GM18858 (cell line): ENCODE results near the gene MMEL1.

Experiments
- ATAC-seq: cut with Tn5 transposase; IDR thresholded peaks from one replicate; pipeline ENCODE4 v1.9.1; 2021; ENCODE audit not compliant: unreplicated experiment

Gene MMEL1

GRCh38 chr1:2642560-2643413 lies 10.0 kb upstream of the MMEL1 start:
- ATAC-seq = peak; percentile 57

DNA sequence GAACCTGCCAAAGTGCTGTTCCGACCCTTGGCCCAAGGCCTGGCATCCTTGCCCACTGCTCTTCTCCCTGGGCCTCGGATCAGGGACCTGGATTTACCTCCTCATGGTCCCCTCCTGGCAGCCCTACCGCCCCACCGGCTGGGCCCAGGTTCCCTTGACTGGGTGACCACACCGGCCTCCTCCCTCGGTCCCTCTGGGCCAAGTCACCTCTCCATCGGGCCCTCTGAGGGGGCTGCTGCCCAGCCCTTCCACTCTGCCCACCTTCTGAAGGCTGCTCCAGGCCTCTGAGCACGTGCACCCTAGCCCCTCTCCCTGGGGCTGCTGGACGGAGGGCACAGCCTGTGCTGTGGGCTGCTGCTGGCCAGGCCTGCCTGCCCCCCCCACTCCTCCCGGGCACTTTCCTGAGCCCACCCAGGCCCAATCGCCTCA lies 9.3 kb upstream of the MMEL1 start:
- no peak for ATAC-seq

DNA sequence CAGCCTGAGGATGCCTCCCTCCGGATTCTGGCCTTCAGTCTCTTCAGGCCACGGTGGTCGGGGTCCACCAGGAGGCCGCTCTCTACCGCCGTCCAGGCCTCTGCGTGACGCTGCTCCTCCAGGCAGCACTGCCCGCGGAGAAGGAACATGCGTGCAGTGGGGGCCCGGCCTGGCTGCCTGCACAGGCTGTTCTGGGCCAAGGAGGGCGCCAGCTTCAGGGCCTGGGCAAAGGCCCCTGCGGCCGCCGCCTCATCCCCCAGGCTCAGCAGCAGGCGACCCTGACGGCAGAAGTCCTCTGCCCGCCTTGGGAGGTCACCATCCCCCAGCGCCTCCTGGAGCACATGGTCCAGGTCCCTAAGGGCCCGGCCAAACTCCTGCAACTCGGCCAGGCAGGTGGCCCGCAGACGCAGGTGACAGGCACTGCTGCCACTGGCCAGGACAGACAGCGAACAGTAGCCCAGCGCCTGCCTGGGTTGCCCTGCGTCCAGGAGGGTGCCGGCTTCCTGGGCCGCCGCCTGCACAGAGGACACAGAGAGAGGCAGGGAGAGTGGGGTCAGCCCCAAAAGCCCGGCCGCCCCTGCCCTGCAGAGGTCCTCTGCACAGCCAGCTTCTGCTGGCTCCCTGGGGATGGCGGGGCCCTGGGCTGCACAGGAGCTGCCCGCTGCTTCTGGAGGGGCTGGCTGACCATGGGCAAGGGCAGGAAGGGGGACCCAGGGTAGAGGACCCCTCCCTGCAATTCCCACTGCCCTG lies 8.7 kb upstream of the MMEL1 start:
- no peak for ATAC-seq

GRCh38 chr1:2640626-2641025 lies 7.8 kb upstream of the MMEL1 start:
- ATAC-seq = no peak

DNA sequence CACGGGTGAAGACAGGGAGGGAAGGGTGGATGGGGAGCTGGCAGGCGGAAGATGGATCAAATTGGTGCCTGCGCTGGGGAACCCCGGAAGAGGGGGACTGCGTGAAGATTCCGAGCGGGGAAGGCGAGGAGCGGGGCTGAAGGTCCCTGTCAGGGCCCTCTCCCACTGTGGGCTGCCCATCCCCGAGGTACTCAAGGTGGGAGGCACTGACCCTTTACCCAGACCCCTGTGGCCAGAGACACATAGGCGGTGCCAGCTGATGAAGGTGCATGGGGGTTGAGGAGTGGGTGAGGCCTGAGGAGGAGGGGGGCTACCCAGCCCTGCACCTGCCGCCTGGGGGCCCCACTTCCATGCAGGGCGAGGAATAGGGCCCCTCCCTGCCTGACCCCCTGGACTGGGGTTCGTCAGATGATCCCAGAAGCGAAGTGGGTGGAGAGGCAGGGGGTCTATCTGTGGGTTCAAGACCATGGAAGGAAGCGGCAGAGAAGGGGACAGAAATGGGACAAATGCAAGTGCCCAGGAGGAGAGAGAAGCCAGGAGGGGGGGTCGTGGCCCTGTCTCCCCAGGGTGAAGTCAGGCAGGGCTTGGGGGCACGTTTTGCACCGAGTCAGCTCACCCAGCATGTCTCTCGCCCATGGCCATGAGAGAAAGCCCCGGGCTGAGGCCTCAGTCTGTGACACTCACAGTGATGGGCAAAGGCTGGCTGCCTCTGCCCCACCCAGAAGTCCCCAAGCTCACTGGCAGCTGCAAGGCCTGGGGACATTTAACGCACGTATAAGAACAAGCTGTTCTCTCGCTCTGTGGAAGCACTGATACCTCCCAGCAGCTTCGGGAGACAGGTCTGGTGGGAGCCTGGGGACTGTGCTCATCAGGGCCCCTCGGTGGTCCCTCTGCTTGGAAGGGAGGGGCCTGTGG lies 7.0 kb upstream of the MMEL1 start:
- no peak for ATAC-seq

GRCh38 chr1:2639203-2639602 lies 6.4 kb upstream of the MMEL1 start:
- ATAC-seq = no peak

- no peak for ATAC-seq
Measured at GRCh38 chr1:2638466-2639115, 5.8 kb upstream of the MMEL1 start.

- no peak for ATAC-seq
Measured at GRCh38 chr1:2637442-2638145, 4.8 kb upstream of the MMEL1 start.

GRCh38 chr1:2636733-2637132 lies 3.9 kb upstream of the MMEL1 start:
- no peak for ATAC-seq

DNA sequence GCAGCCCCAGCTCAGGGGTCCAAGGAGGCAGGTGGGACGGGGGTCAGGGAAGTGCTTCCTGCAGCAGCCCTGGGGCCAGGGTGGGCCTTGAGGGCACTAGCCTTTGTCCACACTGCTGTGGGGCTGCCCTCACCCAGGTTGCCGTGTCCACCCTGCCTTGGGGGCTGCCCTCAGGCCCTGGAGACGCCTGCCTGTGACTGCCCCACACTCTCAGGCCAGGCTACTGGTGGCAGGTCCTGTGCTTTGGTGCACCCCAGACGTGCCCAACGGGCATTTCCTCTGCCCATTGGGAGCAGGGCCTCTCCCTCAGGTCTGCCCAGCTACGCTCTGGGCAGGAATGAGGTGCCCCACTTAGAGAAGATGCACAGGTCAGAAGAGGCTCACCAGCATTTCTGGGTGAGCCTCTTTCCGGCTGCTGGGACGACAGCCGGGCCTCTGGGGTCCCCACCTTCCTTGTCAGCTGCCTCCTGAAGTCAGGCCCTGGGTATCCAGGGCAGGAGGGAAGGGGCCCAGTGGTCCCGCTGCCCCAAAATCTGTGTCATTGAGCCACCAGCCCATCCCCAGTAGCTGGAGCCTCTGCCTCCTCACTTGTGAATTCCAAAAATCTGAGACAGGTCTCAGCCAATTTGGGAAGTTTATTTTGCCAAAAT lies 2.7 kb upstream of the MMEL1 start:
- ATAC-seq = no peak

GRCh38 chr1:2633936-2634491 lies 1.2 kb upstream of the MMEL1 start:
- no peak for ATAC-seq

DNA sequence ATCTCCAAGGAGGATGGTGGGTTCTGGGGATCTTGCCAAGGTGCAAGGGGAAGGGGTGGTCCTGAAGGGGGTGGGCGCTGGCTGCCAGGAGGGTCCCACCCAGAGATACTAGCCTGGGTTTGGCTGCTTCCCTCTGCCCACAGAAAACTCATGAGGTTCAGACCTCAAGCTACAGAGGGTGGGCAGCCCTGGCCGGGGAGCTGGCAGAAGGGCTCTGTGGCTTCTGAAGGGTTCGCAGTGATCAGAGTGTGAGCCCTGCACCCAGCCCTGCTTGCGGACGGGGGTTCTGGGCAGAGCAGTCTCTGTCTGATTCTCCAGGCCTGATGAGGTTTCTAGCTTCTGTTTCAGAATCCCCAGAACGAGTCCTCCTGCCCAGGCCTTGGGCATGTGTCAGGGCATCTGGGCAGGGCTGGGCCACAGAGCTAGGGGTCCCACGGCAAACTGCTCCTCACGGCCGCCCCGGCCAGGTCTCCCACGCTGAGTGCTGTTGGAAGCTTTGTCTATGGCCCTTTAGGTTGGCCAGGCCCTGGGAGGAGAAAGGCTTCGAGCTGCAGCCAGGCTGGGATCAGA lies 635 bp upstream of the MMEL1 start:
- no peak for ATAC-seq

DNA sequence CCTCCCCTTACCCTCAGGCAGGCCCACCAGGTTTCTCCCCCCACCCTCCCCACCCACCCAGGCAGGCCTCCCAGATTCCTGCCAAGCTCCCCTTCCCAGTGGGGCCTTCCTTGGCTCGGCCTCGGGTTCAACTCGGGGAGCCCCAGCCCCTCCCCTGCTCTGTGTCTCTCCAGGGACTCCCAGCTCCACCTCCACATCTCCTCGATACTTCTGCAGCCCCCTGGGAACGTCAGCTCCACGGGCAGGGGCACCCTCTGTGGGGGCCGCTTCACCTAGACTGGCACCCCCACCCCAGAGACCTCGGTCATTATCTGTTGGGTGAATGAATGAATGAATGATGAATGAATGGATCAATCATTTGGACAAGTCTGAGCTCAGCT lies 775 bp downstream of the MMEL1 start:
- ATAC-seq = no peak

- ATAC-seq = no peak
Measured at GRCh38 chr1:2631136-2632050, 1.4 kb downstream of the MMEL1 start.

DNA sequence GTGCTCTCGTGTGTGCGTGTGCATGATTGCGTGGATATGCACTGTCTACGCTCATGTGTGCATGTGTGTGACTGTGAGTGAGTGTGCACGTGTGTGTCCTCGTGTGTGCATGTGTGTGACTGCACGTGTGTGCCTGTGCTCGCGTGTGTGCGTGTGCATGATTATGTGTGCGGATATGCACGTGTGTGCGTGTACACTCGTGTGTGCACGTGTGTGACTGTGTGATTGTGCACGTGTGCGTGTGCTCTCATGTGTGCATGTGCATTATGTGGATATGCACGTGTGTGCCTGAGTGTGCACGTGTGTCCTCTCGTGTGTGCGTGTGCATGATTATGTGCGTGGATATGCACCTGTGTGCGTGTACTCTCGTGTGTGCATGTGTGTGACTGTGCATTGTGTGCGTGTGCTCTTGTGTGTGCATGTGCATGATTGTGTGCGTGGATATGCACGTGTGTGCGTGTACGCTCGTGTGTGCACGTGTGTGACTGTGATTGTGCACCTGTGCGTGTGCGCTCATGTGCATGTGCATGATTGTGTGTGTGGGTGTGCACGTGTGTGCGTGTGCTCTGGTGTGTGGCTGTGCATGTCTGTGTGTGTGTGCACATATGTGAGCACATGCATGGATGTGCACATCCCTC lies 2.2 kb downstream of the MMEL1 start:
- ATAC-seq = no peak

DNA sequence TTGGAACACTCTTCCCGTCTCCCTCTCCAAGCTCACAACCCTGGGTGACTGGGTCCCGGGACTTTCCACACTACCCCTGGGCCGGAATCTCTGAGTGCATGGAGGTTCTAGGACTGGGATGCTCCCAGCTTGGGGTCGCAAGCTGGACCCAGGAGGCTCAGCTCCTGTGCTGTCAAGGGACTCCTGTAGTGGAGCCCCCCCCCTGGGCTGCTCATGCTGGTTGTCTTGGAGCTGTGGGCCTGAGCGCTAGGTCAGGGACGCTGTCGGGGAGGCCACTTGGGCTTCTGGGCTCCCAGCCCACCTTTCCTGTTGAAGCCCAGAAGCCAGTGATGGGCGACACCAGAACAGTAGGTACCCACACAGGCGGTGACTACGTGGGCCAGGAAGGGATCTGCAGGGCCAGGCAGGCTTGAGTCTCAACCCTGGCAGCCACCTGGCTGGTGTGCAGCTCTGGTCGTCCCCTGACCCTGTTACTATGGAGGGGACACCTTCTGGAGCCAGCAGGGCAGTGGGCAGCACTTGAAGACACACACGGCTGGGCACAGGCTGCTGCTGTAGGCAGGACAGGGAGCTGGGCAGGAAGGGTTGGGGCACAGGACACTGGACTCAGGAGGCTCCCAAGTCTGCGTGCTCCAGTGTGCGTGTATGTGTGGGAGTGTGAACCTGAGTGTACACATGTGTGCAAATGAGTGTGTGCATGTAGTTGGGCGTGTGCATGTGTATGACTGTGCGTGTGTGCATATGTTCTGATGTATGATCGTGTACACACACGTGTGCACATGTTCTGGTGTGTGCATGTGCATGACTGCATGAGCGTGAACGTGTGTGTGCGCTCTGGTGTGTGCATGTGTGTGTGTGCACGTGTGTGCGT lies 3.0 kb downstream of the MMEL1 start:
- no peak for ATAC-seq
